PC-9 (cell line): ENCODE data around the gene C3.

ENCODE experiments used
- EZH2 ChIP-seq: fragments of 200-600 bp; sonication (generic); IDR thresholded peaks from 2 replicates; pipeline ENCODE4 v1.8.0; 2017; ENCODE audit warnings: antibody characterized with exemption, low read depth
- TF ChIP-seq, protein P1 (sequence below): fragments of 200-600 bp; sonication (generic); conservative IDR thresholded peaks from 2 replicates; pipeline ENCODE4 v1.6.1; 2017; ENCODE audit warnings: mixed run types, antibody characterized with exemption, mild to moderate bottlenecking, moderate library complexity

DNA sequence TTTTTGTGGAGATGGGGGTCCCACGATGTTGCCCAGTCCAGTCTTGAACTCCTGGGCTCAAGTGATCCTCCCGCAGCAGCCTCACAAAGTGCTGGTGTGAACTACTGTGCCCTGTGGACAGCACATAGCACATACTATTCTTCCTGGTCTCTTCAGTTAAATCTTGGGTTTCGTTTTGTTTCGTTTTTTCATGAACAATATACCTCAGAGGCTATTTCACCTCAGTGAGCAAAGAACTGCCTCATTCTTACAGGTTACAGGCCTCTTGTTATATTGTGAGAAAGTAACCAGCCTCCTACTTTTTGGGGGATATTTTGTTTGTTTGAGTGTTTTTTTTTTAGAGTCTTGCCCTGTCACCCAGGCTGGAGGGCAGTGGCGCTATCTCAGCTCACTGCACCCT lies 1.3 kb upstream of the C3 start:
- TF ChIP-seq, protein P1, sequence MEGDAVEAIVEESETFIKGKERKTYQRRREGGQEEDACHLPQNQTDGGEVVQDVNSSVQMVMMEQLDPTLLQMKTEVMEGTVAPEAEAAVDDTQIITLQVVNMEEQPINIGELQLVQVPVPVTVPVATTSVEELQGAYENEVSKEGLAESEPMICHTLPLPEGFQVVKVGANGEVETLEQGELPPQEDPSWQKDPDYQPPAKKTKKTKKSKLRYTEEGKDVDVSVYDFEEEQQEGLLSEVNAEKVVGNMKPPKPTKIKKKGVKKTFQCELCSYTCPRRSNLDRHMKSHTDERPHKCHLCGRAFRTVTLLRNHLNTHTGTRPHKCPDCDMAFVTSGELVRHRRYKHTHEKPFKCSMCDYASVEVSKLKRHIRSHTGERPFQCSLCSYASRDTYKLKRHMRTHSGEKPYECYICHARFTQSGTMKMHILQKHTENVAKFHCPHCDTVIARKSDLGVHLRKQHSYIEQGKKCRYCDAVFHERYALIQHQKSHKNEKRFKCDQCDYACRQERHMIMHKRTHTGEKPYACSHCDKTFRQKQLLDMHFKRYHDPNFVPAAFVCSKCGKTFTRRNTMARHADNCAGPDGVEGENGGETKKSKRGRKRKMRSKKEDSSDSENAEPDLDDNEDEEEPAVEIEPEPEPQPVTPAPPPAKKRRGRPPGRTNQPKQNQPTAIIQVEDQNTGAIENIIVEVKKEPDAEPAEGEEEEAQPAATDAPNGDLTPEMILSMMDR, result no peak
- TF ChIP-seq EZH2, result no peak
